Keratinocyte (primary cell): ENCODE data around the gene ZNF530. TPM values are rescaled to one million over a fixed set of nuclear protein-coding genes. Genes with fewer than 3 reads are reported as not detected.

Source experiments
- DNase-seq: peaks from one replicate; pipeline ENCODE4 v3.0.0-alpha.2; 2011; ENCODE audit warnings: low read depth, missing footprints, low spot score
- FAIRE-seq: peaks from 2 replicates; lab custom pipeline; 2011; peaks lifted over from hg19 to GRCh38; lab: Jason Lieb, UNC
- H2AFZ ChIP-seq: 2 replicates; pipeline ENCODE4 v1.6.0; 2012; ENCODE audit warnings: low read length, control low read depth, inconsistent platforms; ENCODE audit not compliant: control insufficient read depth
- H3K27ac ChIP-seq: 2 replicates; pipeline ENCODE4 v1.5.1; 2011; ENCODE audit warnings: low read length; ENCODE audit not compliant: control insufficient read depth, insufficient read depth
- H3K27me3 ChIP-seq: 3 replicates; pipeline ENCODE4 v1.6.0; 2011; ENCODE audit warnings: low read length; ENCODE audit not compliant: control insufficient read depth, insufficient read depth; ENCODE audit errors: extremely low read depth
- H3K36me3 ChIP-seq, 2 experiments: 2 replicates in 1 of 2; 3 replicates in 1 of 2; pipeline ENCODE4 v1.5.1; 2011; ENCODE audit warnings: low read length in 2 of 2, mild to moderate bottlenecking in 1 of 2; ENCODE audit not compliant: control insufficient read depth in 2 of 2, insufficient read depth in 2 of 2; ENCODE audit errors: extremely low read depth in 1 of 2
- H3K4me1 ChIP-seq: 3 replicates; pipeline ENCODE4 v1.5.1; 2011; ENCODE audit warnings: low read length; ENCODE audit not compliant: control insufficient read depth, insufficient read depth; ENCODE audit errors: extremely low read depth
- H3K4me2 ChIP-seq: 3 replicates; pipeline ENCODE4 v1.6.0; 2011; ENCODE audit warnings: low read depth, low read length; ENCODE audit not compliant: control insufficient read depth, insufficient read depth; ENCODE audit errors: extremely low read depth
- H3K4me3 ChIP-seq, 3 experiments: fragments of 200-600 bp in 1 of 3; sonication (generic) in 1 of 3; 2 replicates in 2 of 3; 3 replicates in 1 of 3; pipeline ENCODE4 v1.5.1; 2011 to 2016; ENCODE audit warnings: low read length in 3 of 3, mild to moderate bottlenecking in 3 of 3, control low read depth in 2 of 3, inconsistent platforms in 1 of 3, low read depth in 1 of 3, mixed read lengths in 1 of 3, mixed run types in 1 of 3, moderate library complexity in 1 of 3; ENCODE audit not compliant: control insufficient read depth in 2 of 3, insufficient read depth in 2 of 3; ENCODE audit errors: extremely low read depth in 1 of 3
- H3K79me2 ChIP-seq: 2 replicates; pipeline ENCODE4 v1.6.0; 2012; ENCODE audit warnings: low read length; ENCODE audit not compliant: control insufficient read depth, insufficient read depth
- H3K9ac ChIP-seq: 3 replicates; pipeline ENCODE4 v1.6.0; 2011; ENCODE audit warnings: low read length; ENCODE audit not compliant: control insufficient read depth, insufficient read depth; ENCODE audit errors: extremely low read depth
- H3K9me1 ChIP-seq: 3 replicates; pipeline ENCODE4 v1.6.0; 2011; ENCODE audit warnings: low read length; ENCODE audit not compliant: control insufficient read depth, insufficient read depth; ENCODE audit errors: extremely low read depth
- H3K9me3 ChIP-seq: 2 replicates; pipeline ENCODE4 v1.5.1; 2012; ENCODE audit warnings: low read depth, low read length; ENCODE audit not compliant: control insufficient read depth
- H4K20me1 ChIP-seq: 3 replicates; pipeline ENCODE4 v1.6.0; 2011; ENCODE audit warnings: low read length; ENCODE audit not compliant: control insufficient read depth, insufficient read depth; ENCODE audit errors: extremely low read depth
- CTCF ChIP-seq, 3 experiments: IDR thresholded peaks in 1 of 3; conservative IDR thresholded peaks in 1 of 3; optimal IDR thresholded peaks in 1 of 3; 2 replicates in 2 of 3; 3 replicates in 1 of 3; pipeline versions ENCODE3 to v1.5.1; 2011; ENCODE audit warnings: low read length in 3 of 3, mild to moderate bottlenecking in 3 of 3, moderate library complexity in 2 of 3, control low read depth in 1 of 3, inconsistent platforms in 1 of 3; ENCODE audit not compliant: insufficient read depth in 2 of 3; ENCODE audit errors: extremely low read depth in 1 of 3
- EZH2 ChIP-seq: IDR thresholded peaks from one replicate; pipeline ENCODE4 v1.6.1; 2012; ENCODE audit warnings: inconsistent platforms, mild to moderate bottlenecking, low read length, moderate library complexity
- dilution Hi-C: fragments of 300-500 bp; cut with MboI; formaldehyde crosslinking; loops from one replicate; pipeline ENCODE4 v1.7.0; 2020; ENCODE audit warnings: low sequenced_read_pairs; ENCODE audit not compliant: extremely low pct_ligation_motif_present
- polyA plus RNA-seq, 5 experiments: library from polyadenylated mRNA; depleted of rRNA in 3 of 5; stranded (reverse) in 3 of 5; stranded (forward) in 1 of 5; unstranded in 1 of 5; fragments of >200 nt; gene quantifications; 1 replicate in 1 of 5; 2 replicates in 3 of 5; 3 replicates in 1 of 5; pipeline versions ENCODE4 v1.2.1 to v1.2.3, GENCODE V29; 2011 to 2012; ENCODE audit warnings: missing spikeins in 2 of 5, low read depth in 1 of 5, low replicate concordance in 1 of 5

ZNF530 gene
- polyA plus RNA-seq, 1 donor (not counting 4 experiments of a cell fraction or from before 2014, with no cell fraction given), result 4.2 TPM

- FAIRE-seq (no peak), DNase-seq (no peak)
- Histone ChIP-seq H3K4me2 (peak overlapping the region; percentile 93), H3K27me3 (no peaks in the 10 kb centered on the region), H3K9me3 (no peaks in the 10 kb centered on the region), H3K4me3 (peak overlapping the region; percentile 77 to 87 (median 85)), H3K9ac (no peak overlapping the region), H4K20me1 (no peaks in the 10 kb centered on the region), H3K4me1 (peaks cover 5% of the 10 kb centered on the region), H3K9me1 (no peaks in the 10 kb centered on the region), H3K36me3 (peaks cover 0 to 3% of the 10 kb centered on the region in 2 experiments), H2AFZ (peak overlapping the region; percentile 97), H3K27ac (no peak overlapping the region), H3K79me2 (peaks cover 15% of the 10 kb centered on the region)
- TF ChIP-seq CTCF (optimal IDR thresholded peaks at IDR 0.05 in 1 of 3, IDR thresholded peaks at IDR 0.05 in 1 of 3, conservative IDR thresholded peaks at IDR 0.05 in 1 of 3; ENCODE audit: extremely low read depth in 1 of 3, insufficient read depth in 2 of 3, low read length in 3 of 3) (peak in 1 of 3 experiments; percentile 1), EZH2 (no peak)
- dilution Hi-C loops, result no loop called here
Observed at GRCh38 chr19:57599377-57599760, 316 bp upstream of the ZNF530 start.

GRCh38 chr19:57606931-57607330, 7.2 kb downstream of the ZNF530 start:
- dilution Hi-C loops, result no loop called here
- Histone ChIP-seq H2AFZ (no peak overlapping the region), H4K20me1 (no peaks in the 10 kb centered on the region), H3K4me2 (no peak overlapping the region), H3K9me1 (no peaks in the 10 kb centered on the region), H3K9ac (no peak overlapping the region), H3K27me3 (no peaks in the 10 kb centered on the region), H3K36me3 (peaks cover 10% of the 10 kb centered on the region in 2 experiments), H3K4me1 (no peaks in the 10 kb centered on the region), H3K9me3 (no peaks in the 10 kb centered on the region), H3K4me3 (no peak overlapping the region), H3K79me2 (peaks cover 3% of the 10 kb centered on the region), H3K27ac (no peak overlapping the region)
- no peak for FAIRE-seq
- TF ChIP-seq EZH2 (no peak), CTCF (optimal IDR thresholded peaks at IDR 0.05 in 1 of 3, IDR thresholded peaks at IDR 0.05 in 1 of 3, conservative IDR thresholded peaks at IDR 0.05 in 1 of 3; ENCODE audit: extremely low read depth in 1 of 3, insufficient read depth in 2 of 3, low read length in 3 of 3) (no peak)
- DNase-seq, result no peak
